ENCODE results near the gene ELAVL1.
"Not testable (repeated sequence)": the region's sequence is repeated elsewhere in the genome, so short reads cannot be mapped to it uniquely, and the experiment has no call there.

The ELAVL1 gene

DNA sequence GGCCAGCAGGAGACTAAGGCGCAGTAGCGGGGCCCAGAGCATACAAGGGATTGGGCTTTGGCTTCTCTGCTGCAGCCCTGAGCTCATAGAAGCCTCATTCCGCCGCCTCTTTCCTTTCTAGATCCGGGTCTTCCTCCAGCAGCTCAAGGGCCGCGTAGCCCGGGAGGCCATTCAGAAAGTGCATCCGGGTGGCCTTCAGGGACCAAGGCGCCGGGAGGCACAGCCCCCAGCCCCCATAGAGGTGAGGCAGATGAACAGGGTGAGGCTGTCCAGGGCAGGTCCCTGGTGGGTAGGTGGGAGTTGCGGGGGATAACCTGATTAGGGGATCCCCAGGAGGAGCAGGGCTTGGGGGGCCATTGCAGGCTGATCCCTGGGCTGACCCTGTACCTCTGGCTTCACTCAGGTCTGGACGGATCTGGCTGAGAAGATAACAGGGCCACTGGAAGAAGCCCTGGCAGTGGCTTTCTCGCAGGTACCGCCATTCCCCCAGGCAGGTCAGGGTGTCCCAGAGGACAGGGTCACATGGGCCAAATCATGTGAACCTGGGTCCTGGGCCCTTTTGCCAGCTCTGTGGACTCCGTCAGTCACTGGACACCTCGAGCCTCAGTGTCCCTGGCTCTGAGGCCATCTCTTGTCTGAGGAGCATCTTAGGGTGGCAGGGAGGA lies 84.0 kb downstream of the ELAVL1 start:
- no peak for DNase-seq (ENCODE audit: low spot score)

DNA sequence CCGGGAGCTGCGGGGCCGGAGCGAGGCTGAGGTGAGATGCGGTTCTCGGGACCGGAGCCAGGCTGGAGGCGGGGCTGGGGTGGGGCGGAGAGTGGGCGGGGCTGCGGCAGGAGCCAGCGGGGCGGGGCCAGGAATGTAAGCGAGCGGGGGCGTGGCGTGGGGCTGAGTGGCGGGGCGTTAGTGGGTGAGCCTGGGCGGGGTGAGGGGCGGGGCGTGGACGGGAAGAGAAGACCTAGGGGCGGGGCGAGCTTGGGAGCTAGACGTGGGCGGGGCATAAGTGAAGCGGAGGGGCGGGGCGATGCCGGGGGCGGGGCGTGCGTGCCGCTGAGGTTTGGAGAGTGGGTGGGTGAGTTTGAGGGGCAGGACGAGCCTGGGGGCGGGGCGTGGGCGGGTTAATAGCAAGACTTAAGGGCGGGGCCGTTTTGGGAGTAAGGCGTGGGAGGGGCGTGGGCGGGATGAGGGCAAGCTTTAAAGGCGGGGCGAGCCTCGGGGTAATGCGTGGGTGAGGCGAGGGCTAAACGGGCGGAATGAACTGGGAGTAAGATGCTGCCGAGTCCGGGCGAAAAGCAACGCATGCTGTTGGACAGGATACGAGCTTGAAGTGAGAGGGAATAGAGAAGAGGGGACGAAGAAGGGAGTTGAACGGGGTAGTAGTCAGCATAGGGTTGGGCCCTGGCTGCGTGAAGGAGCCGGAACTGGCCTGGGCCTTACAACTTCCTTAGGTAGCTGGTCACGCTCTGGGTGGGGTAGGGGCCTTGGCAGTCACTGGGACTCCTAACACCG lies 84.7 kb downstream of the ELAVL1 start:
- peak; percentile 93 for DNase-seq (ENCODE audit: low spot score)

DNA sequence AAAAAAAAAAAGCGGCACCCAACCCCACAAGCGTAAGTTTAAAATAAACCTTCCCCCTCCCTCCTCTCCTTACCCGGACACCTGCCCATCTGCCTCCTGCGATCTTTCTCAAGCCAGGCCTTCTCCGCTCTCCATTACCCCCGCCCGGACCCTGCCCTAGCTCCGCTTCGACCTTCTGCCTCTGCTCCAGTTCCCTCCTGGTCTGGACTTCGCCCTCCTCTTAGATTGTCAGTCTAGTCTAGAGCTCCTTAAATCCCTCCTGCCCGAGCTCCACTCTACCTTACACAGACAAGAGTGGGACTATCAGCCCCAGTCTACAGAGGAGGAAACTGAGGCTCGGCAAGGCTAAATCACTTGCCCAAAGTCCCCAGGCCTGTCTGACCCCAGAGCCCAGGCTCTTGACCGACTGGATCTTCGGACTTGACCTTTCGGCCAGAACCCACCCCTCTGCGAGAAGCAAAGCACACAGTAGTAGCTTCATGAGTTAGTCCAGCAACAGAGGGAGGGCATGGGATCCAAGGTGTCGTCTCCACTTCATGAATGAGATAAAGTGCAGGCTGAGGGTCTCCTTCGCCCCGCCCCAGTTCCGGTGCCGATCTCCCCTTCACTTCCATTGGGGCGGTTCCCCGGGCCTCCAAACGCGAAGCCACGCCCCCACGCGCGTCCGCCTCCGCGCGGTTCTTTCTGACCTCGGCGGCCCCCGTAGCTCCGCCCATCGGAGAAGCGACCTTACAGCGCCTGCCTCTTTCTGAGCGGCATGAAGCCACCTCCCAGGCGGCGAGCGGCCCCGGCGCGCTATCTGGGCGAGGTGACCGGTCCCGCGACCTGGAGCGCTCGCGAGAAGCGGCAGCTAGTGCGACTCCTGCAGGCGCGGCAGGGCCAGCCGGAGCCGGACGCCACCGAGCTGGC lies 85.6 kb downstream of the ELAVL1 start, which contains the start of gene SNAPC2:
SNAPC2 (plus strand) TSS at position 729 of the 909 bp plus-strand sequence; CDS start at position 758, 29 bp downstream.
- DNase-seq (ENCODE audit: low spot score), result peak; percentile 96

DNA sequence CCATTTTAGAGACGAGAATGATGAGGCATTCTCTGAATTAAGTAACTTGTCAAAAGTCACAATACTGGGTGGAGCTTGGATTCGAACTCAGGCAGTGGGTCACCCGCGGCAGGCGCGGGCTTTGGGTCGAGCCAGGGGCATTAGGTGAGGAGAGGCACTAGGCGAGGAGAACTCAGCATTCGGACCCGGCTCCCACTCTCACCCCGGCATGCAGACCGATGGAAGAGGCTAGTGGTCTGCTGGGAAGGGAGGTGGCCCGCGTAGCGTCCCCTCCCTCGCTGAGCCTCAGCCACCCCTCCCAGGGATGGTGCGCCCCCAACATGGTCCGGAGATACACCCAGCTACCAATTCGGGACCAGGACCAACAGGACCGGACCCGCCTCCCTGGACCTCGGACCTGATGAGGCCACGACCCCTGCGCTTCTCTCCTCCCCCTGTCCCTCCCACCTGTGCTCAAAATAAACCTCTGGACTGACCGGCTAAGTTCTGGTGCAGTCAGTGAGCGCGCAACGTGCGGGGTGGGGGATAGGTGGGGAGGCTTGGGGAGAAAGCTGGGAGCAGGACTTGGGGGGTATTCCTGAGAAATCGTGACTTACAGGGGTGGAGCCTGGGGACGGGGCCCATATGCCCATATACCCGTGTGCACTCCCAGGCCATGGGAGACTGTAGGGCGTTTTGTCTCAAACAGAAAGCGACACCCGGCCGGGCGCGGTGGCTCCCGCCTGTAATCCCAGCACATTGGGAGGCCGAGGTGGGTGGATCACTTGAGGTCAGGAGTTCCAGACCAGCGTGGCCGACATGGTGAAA lies 86.6 kb downstream of the ELAVL1 start:
- DNase-seq (ENCODE audit: low spot score), result no peak

DNA sequence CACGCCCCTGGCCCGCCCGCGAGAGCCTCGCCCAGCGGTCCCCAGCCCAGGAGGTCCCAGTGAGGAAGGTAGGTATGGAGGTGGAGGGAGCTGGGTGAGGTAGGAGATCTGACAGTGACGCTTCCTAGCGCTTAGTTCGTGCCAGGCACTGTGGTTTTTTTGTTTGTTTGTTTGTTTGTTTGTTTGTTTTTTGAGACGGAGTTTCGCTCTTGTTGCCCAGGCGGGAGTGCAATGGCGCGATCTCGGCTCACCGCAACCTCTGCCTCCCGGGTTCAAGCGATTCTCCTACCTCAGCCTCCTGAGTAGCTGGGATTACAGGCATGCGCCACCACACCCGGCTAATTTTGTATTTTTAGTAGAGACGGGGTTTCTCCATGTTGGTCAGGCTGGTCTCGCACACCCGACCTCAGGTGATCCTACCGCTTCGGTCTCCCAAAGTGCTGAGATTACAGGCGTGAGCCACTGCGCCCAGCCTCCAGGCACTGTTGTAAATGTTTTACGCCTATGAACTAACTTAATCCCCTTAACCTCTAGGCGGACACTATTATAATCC lies 87.3 kb downstream of the ELAVL1 start:
- not testable (repeated sequence) for DNase-seq (ENCODE audit: low spot score)

DNA sequence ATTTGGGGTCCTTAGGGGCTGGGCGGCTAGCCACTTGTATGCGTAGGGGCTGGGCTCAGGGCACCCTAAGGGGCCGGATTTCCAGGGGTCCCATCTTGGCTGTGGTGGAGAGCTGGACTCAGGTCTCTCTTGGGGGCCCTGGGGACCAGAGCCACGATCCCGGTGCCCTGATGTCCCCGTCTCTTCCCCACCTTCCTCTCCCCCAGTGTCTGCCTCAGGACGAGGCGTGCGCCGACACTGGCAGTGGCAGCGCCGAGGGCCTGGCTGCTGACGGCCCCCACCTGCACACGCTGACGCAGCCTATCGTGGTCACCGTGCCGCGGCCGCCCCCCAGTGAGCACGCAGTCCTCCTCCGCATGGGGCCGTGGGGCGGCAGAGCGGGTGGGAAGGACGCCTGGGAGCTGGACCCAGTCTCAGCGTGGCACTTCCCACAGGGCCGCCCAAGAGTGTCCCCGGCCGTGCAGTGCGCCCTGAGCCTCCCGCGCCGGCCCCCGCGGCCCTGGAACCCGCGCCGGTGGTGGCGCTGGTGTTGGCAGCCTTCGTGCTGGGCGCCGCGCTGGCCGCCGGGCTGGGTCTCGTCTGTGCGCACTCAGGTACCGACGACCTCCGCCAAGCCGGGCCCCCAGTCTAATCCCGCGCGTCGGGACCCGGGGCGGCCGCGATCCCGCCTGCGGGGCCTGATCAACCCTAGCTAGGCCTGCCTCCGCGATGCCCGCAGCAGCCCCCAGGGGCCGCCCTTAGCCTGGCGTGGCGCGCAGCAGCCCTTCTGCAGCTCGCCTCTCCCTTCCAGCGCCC lies 88.0 kb downstream of the ELAVL1 start:
- peak; percentile 56 for DNase-seq (ENCODE audit: low spot score)

DNA sequence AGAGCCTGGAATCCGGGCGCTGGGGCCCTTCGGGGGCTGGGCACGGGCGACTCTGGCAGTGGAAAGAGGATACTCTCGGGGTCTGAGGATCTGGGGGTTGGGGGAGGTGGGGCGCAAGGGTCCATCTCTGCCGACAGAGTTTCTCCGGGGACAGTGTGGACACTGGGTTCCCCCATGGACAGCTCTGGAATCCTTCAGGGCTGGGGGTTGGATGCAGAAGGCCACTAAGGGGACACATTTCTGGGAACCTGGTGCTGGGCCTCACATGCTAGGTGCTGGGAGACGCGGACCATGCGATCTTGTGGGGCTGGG lies 88.5 kb downstream of the ELAVL1 start:
- DNase-seq (ENCODE audit: low spot score), result no peak

DNA sequence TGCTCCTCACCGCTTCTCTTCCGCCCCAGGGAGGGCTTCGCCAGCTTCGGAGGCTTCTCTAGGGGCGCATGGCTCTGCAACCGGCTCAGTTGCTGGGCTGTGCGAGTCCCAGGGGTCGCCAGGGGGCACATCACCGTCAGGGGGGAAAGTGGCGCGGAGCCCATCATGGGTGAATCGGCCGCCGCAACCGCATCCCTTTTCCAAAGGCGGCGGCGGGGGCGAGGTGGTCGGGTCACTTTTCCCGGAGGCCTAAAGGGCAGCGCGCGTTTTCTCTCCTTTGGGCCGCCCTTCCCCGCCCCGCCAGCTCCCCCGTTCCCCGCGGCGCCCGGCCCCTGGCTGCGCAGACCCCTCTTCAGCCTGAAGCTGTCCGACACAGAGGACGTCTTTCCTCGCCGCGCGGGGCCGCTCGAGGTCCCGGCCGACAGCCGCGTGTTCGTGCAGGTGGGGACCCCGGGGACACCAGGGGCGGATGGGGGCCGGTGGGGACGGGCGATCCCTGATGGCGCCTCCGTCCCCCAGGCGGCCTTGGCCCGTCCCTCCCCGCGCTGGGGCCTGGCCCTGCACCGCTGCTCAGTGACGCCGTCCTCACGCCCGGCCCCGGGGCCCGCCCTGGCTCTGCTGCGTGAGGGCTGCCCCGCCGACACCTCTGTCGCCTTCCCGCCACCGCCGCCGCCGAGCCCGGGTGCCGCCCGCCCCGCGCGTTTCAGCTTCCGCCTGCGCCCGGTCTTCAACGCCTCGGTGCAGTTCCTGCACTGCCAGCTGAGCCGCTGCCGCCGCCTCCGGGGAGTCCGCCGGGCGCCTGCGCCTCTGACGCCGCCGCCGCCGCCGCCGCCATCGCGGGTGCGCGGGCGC lies 89.1 kb downstream of the ELAVL1 start:
- DNase-seq (ENCODE audit: low spot score), result peak; percentile 48

DNA sequence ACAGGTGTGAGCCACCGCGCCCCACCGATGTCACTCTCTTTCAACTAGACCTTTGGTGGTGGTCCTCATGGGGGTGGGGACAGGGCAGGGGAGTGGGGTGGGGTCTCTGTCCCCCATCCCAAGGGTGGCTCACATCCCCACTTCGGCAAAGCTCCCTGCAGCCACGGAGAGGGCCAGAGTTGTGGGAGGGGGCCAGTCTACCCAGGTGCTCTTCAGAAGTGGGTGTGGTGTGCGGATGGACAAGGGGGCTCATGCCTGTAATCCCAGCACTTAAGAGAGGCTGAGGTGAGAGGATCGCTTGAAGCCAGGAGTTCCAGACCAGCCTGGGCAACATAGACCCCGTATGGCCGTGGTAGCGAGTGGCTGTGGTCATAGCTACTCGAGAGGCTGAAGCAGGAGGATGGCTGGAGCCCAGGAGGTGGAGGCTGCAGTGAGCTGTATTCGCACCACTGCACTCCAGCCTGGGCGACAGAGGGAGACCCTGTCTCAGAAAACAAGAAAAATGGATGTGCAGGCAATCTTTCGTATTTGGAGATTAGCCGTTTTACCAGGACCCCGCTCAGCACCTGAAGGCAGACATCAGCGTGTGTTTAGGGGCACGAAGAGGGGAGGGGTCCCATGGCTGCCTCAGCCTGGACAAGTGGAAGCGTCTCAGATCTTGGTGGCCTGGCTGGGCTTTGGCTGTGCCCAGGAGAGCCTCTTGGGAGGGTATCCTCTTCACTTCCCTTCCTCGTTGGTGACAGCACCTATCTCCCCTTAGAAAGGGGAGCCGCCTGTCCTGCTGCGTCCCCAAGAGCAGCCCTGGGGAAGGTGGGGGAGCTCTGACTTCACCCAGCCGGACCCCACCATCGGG lies 90.0 kb downstream of the ELAVL1 start:
- no peak for DNase-seq (ENCODE audit: low spot score)

DNA sequence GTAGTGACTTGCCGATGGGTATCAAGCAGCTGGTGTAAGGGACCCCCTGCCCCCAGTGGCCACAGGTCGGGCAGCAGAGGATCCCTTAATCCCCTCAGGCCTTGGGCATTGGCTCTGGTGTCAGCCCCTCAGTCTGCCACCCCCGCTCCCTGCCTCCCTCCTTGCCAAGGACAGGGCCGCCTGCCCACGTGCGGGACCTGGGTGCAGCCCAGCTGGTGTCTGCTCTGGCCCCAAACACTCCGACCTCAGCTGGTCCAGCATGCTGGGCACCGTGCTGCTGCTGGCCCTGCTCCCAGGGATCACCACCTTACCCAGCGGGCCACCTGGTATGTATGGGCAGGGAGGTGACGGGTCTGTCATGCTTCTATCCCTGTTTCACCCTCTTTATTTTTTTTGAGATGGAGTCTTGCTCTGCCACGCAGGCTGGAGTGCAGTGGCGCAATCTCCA lies 90.8 kb downstream of the ELAVL1 start, which contains the start of gene TGFBR3L:
TGFBR3L (plus strand) TSS at position 233 of the 448 bp plus-strand sequence.
- DNase-seq (ENCODE audit: low spot score), result no peak

DNA sequence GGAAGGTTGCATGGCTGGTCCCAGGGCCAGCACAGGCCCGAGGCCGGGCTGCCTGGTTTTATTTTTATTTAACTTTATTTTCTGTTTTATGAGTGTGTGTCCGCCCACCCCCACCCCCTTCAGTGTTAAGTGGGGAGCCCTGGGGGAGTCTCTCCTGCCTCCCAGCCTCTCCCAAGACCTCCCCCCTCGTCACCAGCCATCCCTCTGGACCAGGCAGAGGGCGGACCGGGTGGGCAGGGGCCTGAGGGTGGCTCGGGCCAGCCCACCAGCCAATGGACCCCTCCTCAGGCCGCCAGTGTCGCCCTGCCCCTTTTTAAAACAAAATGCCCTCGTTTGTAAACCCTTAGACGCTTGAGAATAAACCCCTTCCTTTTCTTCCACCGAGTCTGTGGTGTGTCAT lies 91.3 kb downstream of the ELAVL1 start:
- DNase-seq (ENCODE audit: low spot score), result no peak

DNA sequence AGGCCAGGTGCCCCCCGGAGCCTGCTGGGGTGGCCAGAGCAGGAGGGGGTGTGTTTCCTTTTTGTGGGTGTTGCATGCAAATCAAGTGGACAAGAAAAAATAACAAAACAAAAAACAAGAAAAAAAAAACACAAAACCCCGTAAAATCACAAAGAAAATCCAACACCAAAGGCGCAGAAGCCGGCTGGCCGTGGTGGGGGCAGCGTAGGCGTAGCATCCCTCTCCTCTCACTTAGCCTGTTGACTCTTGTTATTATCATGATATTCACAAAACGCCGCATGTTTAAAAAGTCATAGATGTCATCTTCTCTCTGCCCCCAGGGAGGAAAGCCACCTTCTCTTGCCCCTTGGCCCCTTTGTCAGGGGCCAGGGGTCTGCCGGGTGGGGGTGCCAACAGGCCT lies 91.8 kb downstream of the ELAVL1 start:
- DNase-seq (ENCODE audit: low spot score), result no peak

DNA sequence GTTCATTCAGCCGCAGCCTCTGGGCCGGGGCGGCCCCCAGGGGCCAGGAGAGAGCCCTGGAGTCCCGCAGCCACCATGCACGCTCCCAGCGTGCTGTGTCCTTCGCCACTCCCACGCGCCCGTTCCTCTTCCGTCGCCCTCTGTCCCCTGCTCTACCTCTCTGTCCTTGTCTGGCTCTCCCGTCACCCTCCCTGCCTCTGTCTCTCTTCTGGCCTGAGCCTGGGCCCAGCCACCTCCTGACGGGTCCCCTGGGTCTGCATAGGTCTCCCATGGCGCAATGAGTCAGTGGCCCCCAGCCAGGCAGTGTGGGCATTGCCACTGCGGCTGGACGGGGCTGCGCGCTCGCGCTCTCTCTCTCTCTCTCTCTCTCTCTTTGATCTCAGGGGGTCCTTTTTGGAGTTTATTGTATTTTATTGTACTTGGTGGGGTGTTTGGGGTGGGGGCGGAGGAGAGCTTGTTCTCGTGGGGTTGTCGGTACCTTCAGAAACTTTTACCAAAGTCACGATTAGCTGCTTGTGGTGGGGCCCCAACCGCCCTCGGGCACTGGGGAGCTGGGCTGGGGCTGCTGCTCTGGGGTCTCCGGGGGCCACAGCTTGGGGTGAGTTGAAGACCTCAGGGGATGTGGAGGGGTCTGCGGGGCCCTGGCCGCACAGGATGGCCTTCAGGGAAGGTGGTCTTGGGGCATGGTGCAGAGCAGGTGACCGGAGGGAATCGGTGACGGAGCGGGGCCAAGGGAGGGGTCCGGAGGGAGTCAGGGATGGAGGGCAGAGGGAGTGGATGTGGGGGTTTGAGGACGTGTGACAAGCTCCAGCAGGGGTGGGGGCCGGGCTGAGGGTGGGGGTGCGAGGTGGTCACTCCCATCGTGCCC lies 92.5 kb downstream of the ELAVL1 start:
- DNase-seq (ENCODE audit: low spot score), result no peak

DNA sequence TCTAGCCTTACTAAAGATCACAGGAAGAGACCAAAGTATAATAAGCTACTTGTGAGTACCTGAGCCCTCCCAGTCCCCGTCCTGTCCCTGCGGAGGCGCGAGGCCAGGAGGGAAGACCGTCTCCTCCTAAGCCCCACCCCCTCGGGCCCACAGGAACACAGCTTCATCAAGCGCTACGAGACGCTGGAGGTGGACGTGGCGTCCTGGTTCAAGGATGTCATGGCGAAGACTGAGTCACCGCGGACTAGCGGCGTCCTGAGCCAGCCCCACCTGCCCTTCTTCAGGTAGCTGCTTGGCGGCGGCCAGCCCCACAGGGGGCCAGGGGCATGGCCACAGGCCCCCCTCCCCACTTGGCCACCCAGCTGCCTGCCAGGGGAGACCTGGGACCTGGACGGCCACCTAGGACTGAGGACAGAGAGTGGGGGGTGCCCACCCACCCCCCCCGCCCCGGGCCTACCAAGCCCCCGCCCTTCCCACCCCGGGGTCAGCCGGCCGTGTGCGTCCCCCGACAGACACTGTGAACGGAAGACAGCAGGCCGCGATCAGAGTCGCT lies 93.2 kb downstream of the ELAVL1 start:
- DNase-seq (ENCODE audit: low spot score), result no peak

DNA sequence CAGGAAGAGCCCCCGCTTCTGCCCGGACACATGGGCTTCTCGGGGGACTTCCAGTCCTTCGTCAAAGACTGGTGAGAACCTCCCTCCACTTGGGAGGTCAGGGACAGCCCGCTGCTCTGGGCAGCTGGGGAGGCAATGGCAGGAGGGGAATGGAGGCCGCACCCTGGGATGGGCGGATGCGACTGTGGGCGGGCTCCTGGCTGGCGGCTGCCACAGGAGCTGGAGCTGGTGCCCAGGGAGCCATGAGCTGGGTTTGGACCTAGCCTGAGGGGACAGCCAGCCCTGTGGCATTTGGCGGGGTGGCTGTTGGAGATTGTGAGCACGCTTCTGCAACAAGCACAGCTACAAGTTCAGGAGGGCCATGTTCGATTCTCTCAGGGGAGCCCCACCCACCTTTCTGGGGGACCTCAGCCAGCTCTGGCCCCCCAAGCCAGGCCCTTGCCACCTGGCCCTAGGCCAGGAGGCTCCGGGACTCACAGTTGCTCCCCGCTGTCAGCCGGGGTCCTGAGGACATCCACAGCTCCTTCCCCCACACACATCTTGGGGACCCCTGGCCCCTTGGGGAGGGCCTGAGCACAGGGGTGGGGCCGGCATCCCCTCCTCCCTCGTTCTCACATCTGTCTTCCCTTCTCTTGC lies 93.8 kb downstream of the ELAVL1 start:
- DNase-seq (ENCODE audit: low spot score), result no peak

DNA sequence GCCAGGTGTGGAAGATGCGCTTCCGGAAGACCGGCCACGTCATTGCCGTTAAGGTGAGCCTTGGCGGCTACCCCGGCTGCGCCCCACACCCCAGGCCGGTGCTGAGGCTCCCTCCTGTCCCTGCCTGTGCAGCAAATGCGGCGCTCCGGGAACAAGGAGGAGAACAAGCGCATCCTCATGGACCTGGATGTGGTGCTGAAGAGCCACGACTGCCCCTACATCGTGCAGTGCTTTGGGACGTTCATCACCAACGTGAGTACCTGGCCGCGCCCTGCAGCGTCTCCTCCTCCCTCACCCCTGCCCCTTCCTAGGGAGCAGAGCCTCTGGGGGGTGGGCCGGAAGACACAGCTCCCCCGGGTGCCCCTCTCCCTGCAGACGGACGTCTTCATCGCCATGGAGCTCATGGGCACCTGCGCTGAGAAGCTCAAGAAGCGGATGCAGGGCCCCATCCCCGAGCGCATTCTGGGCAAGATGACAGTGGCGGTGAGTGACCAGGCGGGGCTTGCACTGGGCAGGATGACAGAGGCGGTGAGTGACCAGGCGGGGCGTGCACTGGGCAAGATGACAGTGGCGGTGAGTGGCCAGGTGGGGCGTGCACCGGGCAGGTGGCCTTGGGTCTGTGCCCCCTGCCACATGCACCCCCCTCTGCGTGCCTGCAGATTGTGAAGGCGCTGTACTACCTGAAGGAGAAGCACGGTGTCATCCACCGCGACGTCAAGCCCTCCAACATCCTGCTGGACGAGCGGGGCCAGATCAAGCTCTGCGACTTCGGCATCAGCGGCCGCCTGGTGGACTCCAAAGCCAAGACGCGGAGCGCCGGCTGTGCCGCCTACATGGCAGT lies 94.9 kb downstream of the ELAVL1 start:
- no peak for DNase-seq (ENCODE audit: low spot score)

All from kidney tubule cell (primary cell).